Type B pancreatic cell (in vitro differentiated cells): Measurements from ENCODE around the gene TRPC1. TPM values are rescaled to one million over a fixed set of nuclear protein-coding genes. Genes with fewer than 3 reads are reported as not detected.

ENCODE experiments used
- DNase-seq: peaks from one replicate; pipeline ENCODE4 v3.0.0; 2021; ENCODE audit warnings: mixed read lengths; ENCODE audit not compliant: unreplicated experiment; ENCODE audit errors: extremely low spot score
- H3K27ac Mint-ChIP-seq: 2 replicates; pipeline ENCODE4 v1.8.0; 2021; ENCODE audit warnings: mild to moderate bottlenecking, mixed read lengths
- H3K27me3 Mint-ChIP-seq: 2 replicates; pipeline ENCODE4 v1.8.0; 2021; ENCODE audit warnings: mixed read lengths
- H3K36me3 Mint-ChIP-seq: 2 replicates; pipeline ENCODE4 v1.8.0; 2021; ENCODE audit warnings: mixed read lengths
- H3K4me1 Mint-ChIP-seq: one replicate; pipeline ENCODE4 v1.8.0; 2021; ENCODE audit warnings: mixed read lengths; ENCODE audit not compliant: unreplicated experiment
- H3K4me3 Mint-ChIP-seq: 2 replicates; pipeline ENCODE4 v1.8.0; 2021; ENCODE audit warnings: mild to moderate bottlenecking, mixed read lengths
- H3K9me3 Mint-ChIP-seq: 2 replicates; pipeline ENCODE4 v1.8.0; 2021; ENCODE audit warnings: mixed read lengths
- total RNA-seq: library from RNA; stranded (reverse); gene quantifications from 2 replicates; pipeline ENCODE4 v1.2.1, GENCODE V29; 2021; ENCODE audit warnings: low replicate concordance
- TF ChIP-seq, protein P1 (sequence below): fragments of 200-600 bp; sonication (generic); conservative IDR thresholded peaks from 2 replicates; pipeline ENCODE4 v1.5.0; 2021; ENCODE audit warnings: antibody characterized with exemption, mild to moderate bottlenecking

The TRPC1 gene
- total RNA-seq, 1 donor from 2014 or later = 11.7 TPM

DNA sequence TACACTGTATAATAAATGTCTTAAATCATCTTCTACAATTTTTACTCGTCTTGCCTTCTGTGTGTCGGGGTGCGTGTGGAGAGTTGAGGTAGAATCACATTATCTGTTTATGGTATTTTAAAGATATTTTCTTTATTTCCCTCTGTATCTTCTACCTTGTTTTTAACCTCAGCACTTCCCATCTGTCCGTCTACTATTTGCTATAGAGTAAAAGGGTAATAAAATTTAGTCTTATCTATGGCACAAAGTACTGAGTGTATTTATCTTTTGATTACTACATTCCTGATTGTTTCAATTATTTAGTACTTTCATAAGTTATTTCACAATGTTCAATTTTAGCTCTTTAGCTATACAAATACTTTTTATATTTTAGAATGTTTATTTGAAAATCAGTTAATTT lies 62.2 kb downstream of the TRPC1 start:
- Mint-ChIP-seq H3K4me1 (no peaks in the 10 kb centered on the region), H3K27me3 (no peaks in the 10 kb centered on the region), H3K9me3 (no peaks in the 10 kb centered on the region), H3K27ac (no peak overlapping the region), H3K36me3 (peaks cover 3% of the 10 kb centered on the region), H3K4me3 (no peak overlapping the region)
- no peak for DNase-seq
- TF ChIP-seq, protein P1, sequence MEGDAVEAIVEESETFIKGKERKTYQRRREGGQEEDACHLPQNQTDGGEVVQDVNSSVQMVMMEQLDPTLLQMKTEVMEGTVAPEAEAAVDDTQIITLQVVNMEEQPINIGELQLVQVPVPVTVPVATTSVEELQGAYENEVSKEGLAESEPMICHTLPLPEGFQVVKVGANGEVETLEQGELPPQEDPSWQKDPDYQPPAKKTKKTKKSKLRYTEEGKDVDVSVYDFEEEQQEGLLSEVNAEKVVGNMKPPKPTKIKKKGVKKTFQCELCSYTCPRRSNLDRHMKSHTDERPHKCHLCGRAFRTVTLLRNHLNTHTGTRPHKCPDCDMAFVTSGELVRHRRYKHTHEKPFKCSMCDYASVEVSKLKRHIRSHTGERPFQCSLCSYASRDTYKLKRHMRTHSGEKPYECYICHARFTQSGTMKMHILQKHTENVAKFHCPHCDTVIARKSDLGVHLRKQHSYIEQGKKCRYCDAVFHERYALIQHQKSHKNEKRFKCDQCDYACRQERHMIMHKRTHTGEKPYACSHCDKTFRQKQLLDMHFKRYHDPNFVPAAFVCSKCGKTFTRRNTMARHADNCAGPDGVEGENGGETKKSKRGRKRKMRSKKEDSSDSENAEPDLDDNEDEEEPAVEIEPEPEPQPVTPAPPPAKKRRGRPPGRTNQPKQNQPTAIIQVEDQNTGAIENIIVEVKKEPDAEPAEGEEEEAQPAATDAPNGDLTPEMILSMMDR = no peak

DNA sequence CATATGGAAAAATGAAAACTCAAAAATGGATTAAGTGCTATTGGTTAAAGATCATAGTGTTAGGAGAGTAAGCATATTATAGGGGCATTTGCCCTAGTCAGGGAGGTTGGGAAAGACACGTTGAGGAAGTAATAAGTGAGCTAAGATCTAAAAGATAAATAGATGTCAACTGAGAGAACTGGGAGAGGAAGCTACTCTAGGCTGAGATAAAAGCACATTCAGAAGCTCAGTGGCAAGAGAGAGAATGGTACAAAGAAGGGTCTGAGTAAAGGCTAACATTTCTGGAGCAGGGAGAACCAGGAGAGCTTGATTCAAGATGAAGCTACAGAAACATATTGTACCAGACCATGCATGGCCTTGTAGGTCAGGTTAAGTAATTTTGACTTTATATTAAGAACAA lies 63.9 kb downstream of the TRPC1 start:
- Mint-ChIP-seq H3K27me3 (no peaks in the 10 kb centered on the region), H3K27ac (no peak overlapping the region), H3K4me3 (no peak overlapping the region), H3K36me3 (peaks cover 3% of the 10 kb centered on the region), H3K9me3 (no peaks in the 10 kb centered on the region), H3K4me1 (no peaks in the 10 kb centered on the region)
- no peak for DNase-seq
- TF ChIP-seq, protein P1 = no peak

DNA sequence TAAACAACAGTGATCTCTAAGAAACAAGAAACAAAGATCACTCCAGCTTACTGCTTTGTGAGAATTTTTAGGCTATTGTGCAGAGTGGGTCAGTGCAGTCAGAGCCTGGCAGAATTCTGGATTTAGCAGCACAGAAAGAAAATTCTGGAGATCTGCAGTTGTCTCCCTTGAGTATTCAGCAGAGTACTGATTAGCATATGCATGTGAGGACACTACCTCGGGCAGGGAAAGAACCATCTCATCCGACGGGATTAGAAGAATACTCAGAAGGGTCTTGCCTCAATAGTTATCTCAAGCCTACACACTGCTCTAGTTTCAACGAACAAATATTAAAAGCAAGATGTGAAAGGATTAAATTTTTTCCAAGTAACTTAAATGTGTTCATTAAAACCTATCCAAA lies 70.7 kb downstream of the TRPC1 start:
- no peak overlapping the region for H3K27ac Mint-ChIP-seq

DNA sequence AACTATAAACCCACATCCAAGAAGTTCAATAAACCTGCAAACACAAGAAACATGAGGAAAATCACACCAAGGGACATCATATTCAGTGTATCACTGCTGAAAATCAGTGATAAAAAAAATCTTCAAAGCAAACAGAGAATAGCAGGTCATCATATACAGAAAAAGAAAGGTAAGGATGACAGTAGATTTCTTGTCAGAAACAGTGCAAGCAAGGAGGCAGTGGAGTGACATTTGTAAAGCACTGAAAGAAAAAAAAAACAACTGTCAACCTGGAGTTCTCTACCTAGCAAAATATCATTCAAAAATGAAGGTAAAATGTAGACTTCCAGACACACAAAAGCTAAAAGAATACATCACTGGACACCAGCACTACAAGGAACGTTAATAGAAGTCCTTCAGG lies 71.5 kb downstream of the TRPC1 start:
- TF ChIP-seq, protein P1 = no peak
- H3K4me1 Mint-ChIP-seq = no peaks in the 10 kb centered on the region
- DNase-seq = no peak
- no peak overlapping the region for H3K4me3 Mint-ChIP-seq
- no peak overlapping the region for H3K27ac Mint-ChIP-seq
- no peaks in the 10 kb centered on the region for H3K9me3 Mint-ChIP-seq
- peaks cover 3% of the 10 kb centered on the region for H3K36me3 Mint-ChIP-seq
- no peaks in the 10 kb centered on the region for H3K27me3 Mint-ChIP-seq

More for the DNA sequence above, 70.7 kb downstream of the TRPC1 start:
- Mint-ChIP-seq H3K4me3 (no peak overlapping the region), H3K36me3 (peaks cover 3% of the 10 kb centered on the region), H3K4me1 (no peaks in the 10 kb centered on the region), H3K9me3 (no peaks in the 10 kb centered on the region), H3K27me3 (no peaks in the 10 kb centered on the region)
- TF ChIP-seq, protein P1 = no peak
- no peak for DNase-seq

DNA sequence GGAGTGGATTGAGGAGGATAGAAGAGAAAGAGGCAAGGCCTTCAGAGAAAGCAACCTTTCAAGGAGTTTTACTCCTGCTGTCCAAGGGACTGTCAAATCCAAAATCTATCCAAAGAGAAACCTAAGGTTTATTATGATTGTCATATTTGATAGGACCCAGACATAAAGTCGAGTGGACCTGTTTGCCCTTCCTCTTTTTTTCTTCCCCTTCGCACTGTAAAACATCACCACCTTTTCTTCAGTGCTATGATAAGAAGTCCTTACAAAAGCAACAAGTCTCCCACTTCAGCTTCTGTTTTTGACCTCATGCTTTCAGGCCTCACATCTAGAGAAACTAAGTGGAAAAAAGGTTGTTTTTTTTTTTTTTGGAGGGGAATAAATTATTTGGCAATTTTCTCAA lies 73.0 kb downstream of the TRPC1 start:
- Mint-ChIP-seq H3K27me3 (no peaks in the 10 kb centered on the region), H3K4me1 (no peaks in the 10 kb centered on the region), H3K27ac (no peak overlapping the region), H3K4me3 (no peak overlapping the region), H3K9me3 (no peaks in the 10 kb centered on the region), H3K36me3 (peaks cover 3% of the 10 kb centered on the region)
- no peak for DNase-seq
- TF ChIP-seq, protein P1 = no peak

DNA sequence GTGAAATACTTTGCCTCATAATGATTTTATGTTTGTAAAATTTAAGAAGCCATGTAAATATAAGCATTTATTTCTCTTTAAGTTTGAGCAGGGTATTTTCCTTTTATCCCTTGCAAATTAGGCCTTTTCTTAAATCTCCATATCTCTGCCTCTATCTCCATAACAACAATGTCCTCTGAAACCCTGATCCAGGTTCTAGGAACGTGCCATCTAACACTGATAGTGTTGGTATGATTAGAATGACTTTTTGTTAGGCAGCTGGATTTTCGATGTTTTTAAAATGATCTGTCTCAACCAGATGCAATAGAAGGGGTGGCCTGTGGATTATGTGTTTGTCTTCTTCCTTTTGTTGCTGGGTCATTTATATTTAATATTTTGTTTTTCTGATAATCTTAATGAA lies 77.9 kb downstream of the TRPC1 start:
- no peak overlapping the region for H3K4me3 Mint-ChIP-seq
- no peaks in the 10 kb centered on the region for H3K36me3 Mint-ChIP-seq
- TF ChIP-seq, protein P1 = no peak

More for the DNA sequence above, 77.9 kb downstream of the TRPC1 start:
- H3K27ac Mint-ChIP-seq = no peak overlapping the region
- H3K4me1 Mint-ChIP-seq = no peaks in the 10 kb centered on the region
- no peak for DNase-seq
- H3K27me3 Mint-ChIP-seq = no peaks in the 10 kb centered on the region
- H3K9me3 Mint-ChIP-seq = no peaks in the 10 kb centered on the region
